ENCODE results near the gene WHRN.

WHRN gene

DNA sequence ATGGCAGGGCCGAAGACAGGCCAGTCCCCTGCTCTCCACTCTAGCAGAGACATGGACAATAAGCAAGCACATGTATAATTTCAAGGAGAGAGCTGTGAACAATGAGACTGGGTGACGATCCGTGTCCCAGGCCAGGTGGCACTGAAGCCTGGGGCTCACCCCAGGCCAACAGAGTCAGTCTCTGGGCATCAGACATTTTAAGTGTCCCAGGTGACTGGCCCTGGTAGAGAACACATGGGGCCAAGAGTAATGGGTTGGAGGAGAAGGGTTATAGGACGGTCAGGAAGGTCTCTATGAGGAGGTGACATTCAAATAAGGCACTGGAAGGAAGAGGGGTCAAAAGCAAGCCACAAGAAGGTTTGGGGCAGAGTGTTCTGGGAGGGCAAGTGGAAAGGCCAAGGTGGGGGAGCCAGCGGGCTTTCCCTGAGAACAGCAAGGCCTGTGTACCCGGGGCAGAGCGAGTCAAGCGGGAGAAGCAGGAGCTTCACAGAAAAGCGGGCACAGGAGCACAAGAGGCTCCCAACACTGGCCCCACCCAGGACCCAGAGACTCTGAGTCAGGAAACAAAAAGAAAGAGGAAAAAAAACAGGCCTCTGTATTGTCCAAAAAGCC is 116.4 kb downstream of the WHRN start:
- Histone ChIP-seq H3K79me2 (no peaks in the 10 kb centered on the region), H3K27me3 (ENCODE audit: control insufficient read depth, insufficient read depth, low read length) (no peaks in the 10 kb centered on the region), H2AFZ (no peak overlapping the region), H3K9ac (no peak overlapping the region), H3K4me2 (ENCODE audit: low read length) (no peak overlapping the region), H3K4me3 (ENCODE audit: low read depth, low read length) (no peak overlapping the region), H3K36me3 (ENCODE audit: control insufficient read depth, insufficient read depth, low read length) (no peaks in the 10 kb centered on the region), H3K4me1 (no peaks in the 10 kb centered on the region), H3K9me3 (ENCODE audit: control insufficient read depth, low read length) (no peaks in the 10 kb centered on the region), H3K27ac (no peak overlapping the region)
- no peak for TF ChIP-seq CTCF (IDR thresholded peaks at IDR 0.05)

- H3K4me3 ChIP-seq (ENCODE audit: low read depth, low read length): no peak overlapping the region
- no peak overlapping the region for H3K4me2 ChIP-seq (ENCODE audit: low read length)
- peak overlapping the region; percentile 64 for H3K27ac ChIP-seq
- no peaks in the 10 kb centered on the region for H3K79me2 ChIP-seq
- peak overlapping the region; percentile 94 for H2AFZ ChIP-seq
- H3K9me3 ChIP-seq (ENCODE audit: control insufficient read depth, low read length): no peaks in the 10 kb centered on the region
- no peaks in the 10 kb centered on the region for H3K4me1 ChIP-seq
- TF ChIP-seq CTCF (IDR thresholded peaks at IDR 0.05): no peak
- no peaks in the 10 kb centered on the region for H3K36me3 ChIP-seq (ENCODE audit: control insufficient read depth, insufficient read depth, low read length)
- H3K9ac ChIP-seq: no peak overlapping the region
- no peaks in the 10 kb centered on the region for H3K27me3 ChIP-seq (ENCODE audit: control insufficient read depth, insufficient read depth, low read length)
These were observed 117.0 kb downstream of the WHRN start for GRCh38 chr9:114388357-114388682.

- Histone ChIP-seq H3K4me1 (no peaks in the 10 kb centered on the region), H3K9ac (no peak within 1 kb of the TSS)
These were observed 117.5 kb downstream of the WHRN start, which contains the start of gene AKNA for GRCh38 chr9:114387680-114388356. Gene AKNA (minus strand): TSS chr9:114387982. CDS start chr9:114381333, 6,649 bp downstream.

GRCh38 chr9:114386886-114387679 is 118.2 kb downstream of the WHRN start:
- Histone ChIP-seq H3K4me1 (no peaks in the 10 kb centered on the region), H3K9ac (no peak overlapping the region), H3K27ac (peak overlapping the region; percentile 64), H3K4me3 (ENCODE audit: low read depth, low read length) (peak overlapping the region; percentile 52), H3K79me2 (no peaks in the 10 kb centered on the region), H3K4me2 (ENCODE audit: low read length) (peak overlapping the region; percentile 42), H3K9me3 (ENCODE audit: control insufficient read depth, low read length) (no peaks in the 10 kb centered on the region), H2AFZ (peak overlapping the region; percentile 94), H3K27me3 (ENCODE audit: control insufficient read depth, insufficient read depth, low read length) (no peaks in the 10 kb centered on the region), H3K36me3 (ENCODE audit: control insufficient read depth, insufficient read depth, low read length) (no peaks in the 10 kb centered on the region)
- no peak for TF ChIP-seq CTCF (IDR thresholded peaks at IDR 0.05)

More at GRCh38 chr9:114387680-114388356, 117.5 kb downstream of the WHRN start, which contains the start of gene AKNA:
- no peak for TF ChIP-seq CTCF (IDR thresholded peaks at IDR 0.05)
- peak within 1 kb of the TSS; percentile 64 for H3K27ac ChIP-seq
- no peaks in the 10 kb centered on the region for H3K79me2 ChIP-seq
- H2AFZ ChIP-seq: peak within 1 kb of the TSS; percentile 94
- H3K36me3 ChIP-seq (ENCODE audit: control insufficient read depth, insufficient read depth, low read length): no peaks in the 10 kb centered on the region
- H3K4me2 ChIP-seq (ENCODE audit: low read length): peak within 1 kb of the TSS; percentile 42
- peak within 1 kb of the TSS; percentile 52 for H3K4me3 ChIP-seq (ENCODE audit: low read depth, low read length)
- H3K9me3 ChIP-seq (ENCODE audit: control insufficient read depth, low read length): no peaks in the 10 kb centered on the region
- no peaks in the 10 kb centered on the region for H3K27me3 ChIP-seq (ENCODE audit: control insufficient read depth, insufficient read depth, low read length)

Data from parathyroid adenoma (tissue), 2 donors.